NCI-H187 (cell line): ENCODE measurements around the gene SPATA31C1.
"Not testable (repeated sequence)": the region's sequence is repeated elsewhere in the genome, so short reads cannot be mapped to it uniquely, and the experiment has no call there.

Experiments used
- DNase-seq, 2 experiments: peaks; one replicate each; lab custom pipeline; 2025; lab: John Stamatoyannopoulos, UW

The SPATA31C1 gene

GRCh38 chr9:87886933-87887505, 30.7 kb upstream of the SPATA31C1 start:
- no peak for DNase-seq

DNA sequence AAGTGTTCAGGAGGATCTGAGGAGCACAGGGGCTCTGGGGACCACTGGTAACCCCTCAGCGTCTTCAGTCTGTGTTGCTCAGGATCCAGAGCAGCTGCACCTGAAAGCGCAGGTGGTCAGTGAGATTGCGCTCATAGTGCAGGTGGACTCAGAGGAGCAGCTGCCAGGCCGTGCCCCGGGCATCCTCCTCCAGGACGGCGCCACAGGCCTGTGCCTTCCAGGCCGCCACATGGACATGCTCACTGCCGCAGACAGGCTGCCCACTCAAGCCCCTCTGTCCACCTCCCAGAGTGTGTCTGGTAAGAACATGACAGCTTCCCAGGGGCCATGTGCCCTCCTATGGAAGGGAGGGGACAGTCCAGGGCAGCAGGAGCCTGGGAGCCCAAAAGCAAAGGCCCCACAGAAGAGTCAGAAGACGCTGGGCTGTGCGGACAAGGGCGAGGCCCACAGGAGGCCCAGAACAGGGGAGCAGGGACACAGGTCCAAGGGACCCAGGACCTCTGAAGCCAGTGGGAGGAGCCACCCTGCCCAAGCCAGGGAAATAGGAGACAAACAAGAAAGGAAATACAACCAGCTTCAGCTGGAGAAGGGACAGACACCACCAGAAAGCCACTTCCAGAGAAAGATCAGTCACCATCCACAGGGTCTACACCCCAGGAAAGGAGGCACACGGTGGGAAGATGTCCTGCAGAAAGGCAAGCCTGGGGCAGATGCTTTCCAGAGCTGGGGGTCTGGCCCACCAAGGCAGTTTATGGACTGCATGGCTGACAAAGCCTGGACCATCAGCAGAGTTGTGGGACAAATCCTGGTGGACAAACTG, 29.9 kb upstream of the SPATA31C1 start:
- no peak for DNase-seq

DNA sequence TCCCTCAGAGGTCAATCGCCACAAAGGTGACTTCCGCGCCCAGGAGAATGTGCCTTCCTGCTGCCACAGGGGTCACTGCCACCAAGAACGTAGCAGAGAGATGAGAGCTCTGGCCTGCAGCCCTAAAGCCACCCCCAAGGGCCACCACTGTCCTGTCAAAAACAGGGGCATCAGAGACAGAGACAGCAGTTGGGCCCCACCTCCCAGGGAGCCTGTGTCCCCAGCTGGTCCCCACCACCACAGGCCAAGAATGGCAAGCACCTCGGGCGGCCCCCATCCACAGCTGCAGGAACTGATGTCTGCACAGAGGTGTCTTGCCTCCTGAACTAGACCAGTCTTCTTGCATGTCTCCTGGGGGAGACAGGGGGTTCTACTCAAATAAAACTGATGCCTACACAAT, 29.3 kb upstream of the SPATA31C1 start:
- no peak for DNase-seq

DNA sequence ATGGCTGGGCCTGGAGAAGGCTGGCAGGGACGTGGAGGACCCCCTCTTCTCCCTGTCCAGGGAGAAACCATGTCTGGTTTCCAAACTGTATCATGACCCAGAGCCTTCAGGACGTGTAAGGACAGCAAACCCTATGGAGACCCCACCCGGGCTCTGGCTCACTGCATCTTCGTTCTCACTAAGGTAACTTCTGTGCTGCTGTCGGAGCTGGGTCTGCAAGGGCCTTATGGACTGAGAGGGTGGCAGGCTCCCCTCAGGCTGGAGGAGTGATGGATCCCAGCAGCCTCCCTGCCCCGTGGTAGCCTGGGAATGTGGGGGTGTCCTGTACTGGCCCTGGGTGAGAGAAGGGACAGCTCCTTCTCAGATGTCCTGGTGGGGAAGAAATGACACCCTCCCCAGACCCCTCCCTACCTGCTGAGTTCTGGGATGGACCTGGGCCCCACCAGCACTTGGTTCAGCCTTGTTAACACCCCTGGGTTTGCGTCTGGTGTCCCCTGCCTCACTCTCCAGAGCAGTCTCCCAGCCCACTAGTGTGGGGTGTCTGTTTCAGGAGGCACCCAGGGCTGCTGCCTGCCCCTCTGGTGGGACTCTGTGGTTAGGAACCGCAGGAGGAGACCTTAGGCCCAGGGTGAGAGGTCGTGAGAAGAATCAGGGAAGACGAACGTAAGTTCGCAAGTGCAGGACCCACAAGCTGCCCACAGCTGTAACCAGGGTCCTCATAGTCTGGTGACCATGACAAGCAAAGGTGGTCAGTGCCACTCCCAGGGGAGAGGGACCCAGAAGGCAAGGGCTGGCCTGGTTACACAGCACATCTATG, 28.5 kb upstream of the SPATA31C1 start:
- no peak for DNase-seq

- no peak for DNase-seq
Measured at GRCh38 chr9:87889882-87890252, 27.9 kb upstream of the SPATA31C1 start.

DNA sequence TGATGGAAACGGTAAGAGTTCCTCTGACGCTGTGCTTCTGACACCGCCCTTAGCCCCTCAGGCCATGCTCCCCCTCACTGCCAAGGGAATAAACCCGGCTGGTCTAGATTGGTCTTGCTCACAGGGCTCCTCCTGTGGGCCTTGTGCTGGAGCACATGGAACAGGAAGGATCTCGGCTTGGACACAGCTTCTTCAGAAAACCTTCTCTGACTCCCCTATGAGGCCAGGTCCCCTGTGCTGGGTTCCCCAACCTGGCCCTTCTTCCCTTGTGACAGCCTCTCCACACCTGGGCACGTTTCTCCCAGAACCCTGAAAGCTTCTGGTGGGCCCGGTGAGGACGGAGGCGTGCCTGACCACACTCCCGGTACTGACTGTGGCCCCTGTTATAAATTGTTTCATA, 26.9 kb upstream of the SPATA31C1 start:
- DNase-seq = no peak

DNA sequence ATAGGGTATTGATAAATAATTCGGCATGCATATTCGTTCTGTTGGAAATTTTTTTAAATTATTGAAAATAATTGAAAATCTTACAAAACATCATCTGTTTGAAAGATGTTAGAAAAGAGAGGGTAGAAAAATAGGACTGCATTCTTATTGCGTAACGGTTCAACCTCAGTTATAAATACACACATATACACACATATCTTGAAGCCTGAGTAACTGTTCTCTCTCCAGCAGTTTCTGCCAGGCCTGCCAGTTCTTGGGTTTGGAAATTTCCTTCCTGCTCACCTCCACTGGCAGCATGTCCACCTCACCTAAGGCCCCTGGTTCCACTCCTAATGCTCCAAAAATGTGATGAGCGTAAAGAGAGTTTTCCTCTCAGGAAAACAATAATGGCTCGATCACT, 26.0 kb upstream of the SPATA31C1 start:
- no peak for DNase-seq

GRCh38 chr9:87892956-87893355, 24.8 kb upstream of the SPATA31C1 start:
- DNase-seq = no peak

- no peak for DNase-seq
Measured at GRCh38 chr9:87894998-87895625, 22.6 kb upstream of the SPATA31C1 start.

- DNase-seq = no peak
Measured at GRCh38 chr9:87896891-87897290, 20.9 kb upstream of the SPATA31C1 start.

DNA sequence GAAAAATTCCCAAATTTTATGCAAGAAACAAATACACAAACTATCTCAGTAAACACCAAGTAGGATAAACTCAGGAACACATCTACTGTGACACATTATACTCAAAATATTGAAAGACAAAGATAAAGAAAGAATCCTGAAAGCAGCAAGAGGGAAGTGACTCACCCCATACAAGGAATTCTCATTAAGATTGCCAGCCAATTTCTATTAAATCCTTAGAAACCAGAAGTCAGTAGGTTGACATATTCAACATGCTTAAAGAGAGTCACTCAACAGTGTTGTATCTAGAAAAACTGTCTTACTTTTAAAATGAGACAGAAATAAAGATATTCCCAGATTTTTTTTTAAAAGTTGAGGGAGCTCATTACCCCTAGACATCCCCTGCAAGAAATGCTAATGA, 19.6 kb upstream of the SPATA31C1 start:
- DNase-seq = no peak

DNA sequence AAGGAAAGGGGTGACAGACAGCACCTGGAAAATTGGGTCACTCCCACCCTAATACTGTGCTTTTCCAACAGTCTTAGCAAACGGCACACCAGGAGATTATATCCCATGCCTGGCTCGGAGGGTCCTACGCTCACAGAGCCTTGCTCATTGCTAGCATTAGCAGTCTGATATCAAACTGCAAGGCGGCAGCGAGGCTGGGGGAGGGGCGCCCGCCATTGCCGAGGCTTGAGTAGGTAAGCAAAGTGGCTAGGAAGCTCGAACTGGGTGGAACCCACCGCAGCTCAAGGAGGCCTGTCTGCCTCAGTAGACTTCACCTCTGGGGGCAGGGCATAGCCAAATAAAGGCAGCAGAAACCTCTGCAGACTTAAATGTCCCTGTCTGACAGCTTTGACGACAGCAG, 15.4 kb upstream of the SPATA31C1 start:
- not testable (repeated sequence) for DNase-seq

GRCh38 chr9:87909310-87910041, 8.3 kb upstream of the SPATA31C1 start:
- no peak for DNase-seq

DNA sequence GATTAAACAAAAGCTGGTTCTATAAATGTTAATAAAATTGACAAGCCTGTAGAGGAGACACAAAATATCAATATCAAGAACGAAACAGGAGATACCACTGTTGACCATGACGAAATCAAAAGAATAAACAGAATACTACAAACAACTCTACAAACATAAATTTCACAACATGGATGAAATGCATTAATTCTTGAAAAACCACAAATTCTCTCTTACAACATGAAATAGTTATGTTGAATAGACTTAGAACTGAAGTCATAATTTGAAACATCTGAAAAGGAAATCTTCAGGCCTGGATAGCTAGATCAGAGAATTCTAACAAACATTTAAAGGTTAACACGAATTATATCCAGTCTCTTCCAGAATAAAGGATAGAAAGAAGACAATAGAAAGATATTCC, 6.9 kb upstream of the SPATA31C1 start:
- no peak for DNase-seq

GRCh38 chr9:87919013-87919412, 1.3 kb downstream of the SPATA31C1 start:
- DNase-seq = not testable (repeated sequence)

DNA sequence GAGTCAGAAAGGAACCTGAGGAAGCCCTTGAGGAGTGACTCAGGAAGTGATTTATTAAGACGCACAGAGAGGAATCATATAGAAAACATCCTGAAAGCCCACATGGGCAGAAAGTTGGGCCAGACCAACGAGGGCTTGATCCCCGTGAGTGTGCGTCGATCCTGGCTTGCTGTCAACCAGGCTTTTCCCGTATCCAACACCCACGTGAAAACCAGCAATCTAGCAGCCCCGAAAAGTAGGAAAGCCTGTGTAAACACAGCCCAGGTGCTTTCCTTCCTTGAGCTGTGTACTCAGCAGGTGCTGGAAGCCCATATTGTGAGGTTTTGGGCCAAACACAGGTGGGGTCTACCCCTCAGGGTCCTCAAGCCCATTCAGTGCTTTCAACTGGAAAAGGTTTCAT, 3.8 kb downstream of the SPATA31C1 start:
- DNase-seq = not testable (repeated sequence)

DNA sequence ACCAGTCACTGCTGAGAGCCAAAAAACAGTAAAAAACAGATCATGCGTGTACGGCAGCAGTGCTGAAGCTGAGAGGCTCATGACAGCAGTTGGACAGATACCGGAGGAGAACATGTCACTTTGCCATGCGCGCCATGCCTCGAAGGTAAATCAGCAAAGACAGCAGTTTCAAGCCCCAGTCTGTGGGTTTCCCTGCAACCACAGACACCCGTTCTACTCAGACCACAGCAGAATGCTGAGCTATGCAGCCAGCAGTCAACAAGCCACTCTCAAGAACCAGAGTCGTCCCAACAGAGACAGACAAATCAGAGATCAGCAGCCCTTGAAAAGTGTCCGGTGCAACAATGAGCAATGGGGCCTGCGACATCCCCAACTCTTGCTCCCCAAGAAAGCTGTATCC, 5.2 kb downstream of the SPATA31C1 start:
- DNase-seq = not testable (repeated sequence)

- DNase-seq = not testable (repeated sequence)
Measured at GRCh38 chr9:87924851-87925250, 7.1 kb downstream of the SPATA31C1 start.

- DNase-seq = not testable (repeated sequence)
Measured at GRCh38 chr9:87929152-87929551, 11.4 kb downstream of the SPATA31C1 start.

DNA sequence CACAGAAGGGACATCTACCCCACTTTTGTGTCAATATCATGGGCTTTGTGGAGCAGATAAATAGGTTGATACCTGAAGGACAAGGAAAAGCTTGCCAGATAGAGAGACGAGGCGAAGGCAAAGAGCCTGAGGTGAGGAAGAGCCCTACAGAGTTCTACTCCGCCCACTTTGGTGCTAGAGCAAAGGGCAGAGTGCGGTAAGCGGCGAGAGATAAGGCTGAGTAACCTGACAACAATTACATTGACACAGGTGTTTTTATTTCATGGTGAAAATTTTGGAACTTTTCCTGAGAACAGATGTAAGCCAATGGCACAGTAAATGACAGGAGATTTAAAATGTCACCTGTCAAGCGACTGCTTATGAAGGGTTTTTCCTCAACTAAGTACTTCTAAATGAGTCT, 16.7 kb downstream of the SPATA31C1 start:
- not testable (repeated sequence) for DNase-seq

DNA sequence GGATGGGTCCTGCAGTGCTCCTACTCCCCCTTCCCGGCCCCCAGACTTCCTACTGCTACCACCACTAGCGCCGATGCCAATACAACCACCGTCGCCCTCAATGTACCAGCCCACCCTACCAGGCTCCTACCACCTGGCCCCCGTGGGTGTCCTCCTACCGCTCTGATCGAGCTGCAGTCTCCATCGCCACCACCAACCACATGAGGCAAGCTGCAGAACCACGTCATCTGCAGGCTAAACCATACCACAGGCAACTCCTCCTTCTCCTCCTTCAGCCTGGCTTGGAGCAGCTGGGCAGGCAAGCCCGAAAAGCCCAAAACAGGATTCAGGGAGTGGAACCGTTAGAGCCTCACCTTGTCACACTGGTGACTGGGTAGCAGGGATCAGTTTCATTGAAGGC, 19.6 kb downstream of the SPATA31C1 start:
- DNase-seq = not testable (repeated sequence)

GRCh38 chr9:87937918-87938317, 20.2 kb downstream of the SPATA31C1 start:
- DNase-seq = not testable (repeated sequence)
